Measurements from ENCODE around the gene RGS7.
"Not testable (repeated sequence)": the region's sequence is repeated elsewhere in the genome, so short reads cannot be mapped to it uniquely, and the experiment has no call there.

Gene RGS7

GRCh38 chr1:240967070-240967724 lies 389.8 kb downstream of the RGS7 start:
- DNase-seq, result no peak

DNA sequence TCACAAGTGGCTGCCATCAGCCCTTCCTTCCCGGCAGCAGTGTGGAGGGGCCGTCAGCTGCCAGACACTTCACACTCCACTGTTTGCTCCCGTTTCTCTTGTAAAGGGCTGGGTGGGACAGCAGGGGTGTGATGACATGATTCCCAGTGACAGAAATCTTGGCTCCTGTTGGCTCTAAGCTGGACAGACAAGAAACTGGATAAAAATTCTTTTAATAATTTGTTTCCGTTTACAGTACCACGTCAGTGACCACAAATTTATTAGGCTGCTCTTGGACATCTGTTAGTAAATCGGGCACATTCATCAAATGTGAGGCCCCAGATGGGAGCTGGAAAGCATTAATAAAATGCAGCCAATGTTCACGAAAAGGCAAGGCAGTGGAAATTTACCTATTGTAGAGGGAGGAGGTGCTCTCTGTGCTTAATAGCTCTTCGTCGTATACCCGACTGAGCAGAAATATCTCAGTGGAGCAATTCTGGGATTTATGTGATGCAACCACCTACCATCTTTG lies 391.4 kb downstream of the RGS7 start:
- no peak for DNase-seq

GRCh38 chr1:240962086-240962485 lies 394.9 kb downstream of the RGS7 start:
- no peak for DNase-seq

DNA sequence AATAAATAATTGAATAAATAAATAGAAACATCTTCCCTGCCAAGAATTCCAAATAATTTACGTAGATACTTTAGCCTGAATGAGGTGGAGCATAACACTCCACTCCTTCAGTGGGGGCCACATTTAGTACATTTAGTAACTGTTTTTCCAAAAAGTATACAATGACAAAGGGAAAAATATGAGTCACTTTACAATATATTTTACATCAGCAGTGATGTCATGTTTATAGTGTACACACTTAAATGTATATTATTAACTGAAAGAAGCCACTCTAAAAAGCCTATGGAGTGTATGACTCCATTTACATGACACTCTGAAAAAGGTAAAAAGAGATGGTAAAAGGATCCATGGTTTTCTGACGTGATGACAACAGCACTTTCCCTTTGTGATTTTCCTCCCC lies 400.6 kb downstream of the RGS7 start:
- DNase-seq, result no peak

- DNase-seq, result no peak
Observed at GRCh38 chr1:240956020-240956419, 401.0 kb downstream of the RGS7 start.

GRCh38 chr1:240947438-240948224 lies 409.4 kb downstream of the RGS7 start:
- no peak for DNase-seq

DNA sequence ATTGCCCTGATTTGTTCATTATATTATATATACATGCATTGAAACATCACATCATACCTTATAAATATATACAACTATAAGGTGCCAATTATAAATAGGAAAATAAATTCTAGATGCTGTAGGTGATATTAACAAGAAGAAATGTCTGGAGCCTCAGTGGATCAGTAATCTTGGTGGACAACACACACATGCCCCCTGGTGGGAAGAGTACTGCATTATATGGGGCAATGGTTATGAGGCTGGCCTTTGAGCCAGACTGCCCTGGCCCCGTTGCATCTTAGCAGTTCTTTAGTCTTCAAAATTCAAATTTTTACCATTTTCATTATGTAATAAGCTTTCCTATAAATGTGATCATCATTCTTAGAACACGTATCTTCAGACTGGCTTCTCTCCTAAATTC lies 410.1 kb downstream of the RGS7 start:
- no peak for DNase-seq

DNA sequence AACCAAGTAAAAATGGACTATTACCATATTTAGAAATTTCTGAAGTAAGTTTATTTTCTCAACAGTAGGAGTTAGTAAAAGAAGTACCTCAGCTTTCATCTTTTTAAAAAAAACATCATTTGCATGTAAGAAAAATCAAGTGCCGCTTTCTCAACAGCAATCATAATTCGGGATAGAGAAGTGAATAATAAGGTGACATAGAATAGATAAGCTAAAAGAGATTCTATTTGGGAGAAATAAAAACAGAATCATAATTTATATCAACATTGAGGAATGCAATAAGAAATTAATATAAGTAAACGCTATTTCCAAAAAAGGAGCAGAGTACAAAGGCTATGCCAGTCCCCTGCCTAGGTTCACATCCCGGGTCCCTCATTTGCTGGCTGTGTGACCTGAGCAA lies 414.1 kb downstream of the RGS7 start:
- DNase-seq, result no peak

- no peak for DNase-seq
Observed at GRCh38 chr1:240941701-240942370, 415.2 kb downstream of the RGS7 start.

GRCh38 chr1:240936911-240937668 lies 419.9 kb downstream of the RGS7 start:
- DNase-seq, result no peak

DNA sequence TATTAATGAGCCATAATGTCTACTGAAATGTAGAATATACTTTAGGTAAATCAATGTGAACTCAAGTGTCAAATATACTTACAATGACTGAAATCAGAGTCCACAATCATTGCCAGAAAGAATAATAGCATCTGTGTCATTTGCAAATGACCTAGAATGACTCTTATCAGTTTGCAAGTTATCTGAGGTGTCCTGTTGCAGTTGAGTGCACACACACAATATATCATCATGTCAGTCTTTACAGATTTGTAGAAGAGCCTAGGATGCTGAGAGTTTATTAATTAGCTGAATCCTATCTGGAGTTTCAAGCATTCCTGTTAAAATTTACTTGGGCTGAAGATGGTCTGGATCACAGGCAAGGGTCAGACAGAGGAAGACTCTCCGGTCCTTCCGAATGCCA lies 421.1 kb downstream of the RGS7 start:
- no peak for DNase-seq

- no peak for DNase-seq
Observed at GRCh38 chr1:240931031-240931430, 426.0 kb downstream of the RGS7 start.

DNA sequence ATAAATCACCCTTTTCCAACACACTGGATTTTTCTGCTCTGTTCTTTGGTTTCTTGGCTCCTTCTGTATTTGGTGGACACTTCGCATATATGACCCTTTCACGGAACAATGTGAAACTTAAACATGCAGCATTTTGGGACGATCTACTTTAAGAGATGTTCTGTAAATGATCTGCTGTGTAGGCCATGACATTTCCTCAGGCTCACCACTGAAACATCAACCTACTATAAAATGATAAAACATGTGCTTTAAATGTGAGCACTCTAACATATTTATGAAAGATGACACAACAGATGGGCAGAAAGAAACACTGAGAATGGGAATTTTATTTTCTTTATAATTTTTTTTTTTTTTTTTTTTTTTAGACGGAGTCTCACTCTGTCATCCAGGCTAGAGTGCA lies 428.7 kb downstream of the RGS7 start:
- DNase-seq, result no peak

- DNase-seq, result no peak
Observed at GRCh38 chr1:240927821-240928220, 429.2 kb downstream of the RGS7 start.

- no peak for DNase-seq
Observed at GRCh38 chr1:240925273-240925672, 431.7 kb downstream of the RGS7 start.

- no peak for DNase-seq
Observed at GRCh38 chr1:240917976-240918375, 439.0 kb downstream of the RGS7 start.

- DNase-seq, result no peak
Observed at GRCh38 chr1:240914506-240914905, 442.5 kb downstream of the RGS7 start.

GRCh38 chr1:240912821-240913220 lies 444.2 kb downstream of the RGS7 start:
- DNase-seq, result no peak

DNA sequence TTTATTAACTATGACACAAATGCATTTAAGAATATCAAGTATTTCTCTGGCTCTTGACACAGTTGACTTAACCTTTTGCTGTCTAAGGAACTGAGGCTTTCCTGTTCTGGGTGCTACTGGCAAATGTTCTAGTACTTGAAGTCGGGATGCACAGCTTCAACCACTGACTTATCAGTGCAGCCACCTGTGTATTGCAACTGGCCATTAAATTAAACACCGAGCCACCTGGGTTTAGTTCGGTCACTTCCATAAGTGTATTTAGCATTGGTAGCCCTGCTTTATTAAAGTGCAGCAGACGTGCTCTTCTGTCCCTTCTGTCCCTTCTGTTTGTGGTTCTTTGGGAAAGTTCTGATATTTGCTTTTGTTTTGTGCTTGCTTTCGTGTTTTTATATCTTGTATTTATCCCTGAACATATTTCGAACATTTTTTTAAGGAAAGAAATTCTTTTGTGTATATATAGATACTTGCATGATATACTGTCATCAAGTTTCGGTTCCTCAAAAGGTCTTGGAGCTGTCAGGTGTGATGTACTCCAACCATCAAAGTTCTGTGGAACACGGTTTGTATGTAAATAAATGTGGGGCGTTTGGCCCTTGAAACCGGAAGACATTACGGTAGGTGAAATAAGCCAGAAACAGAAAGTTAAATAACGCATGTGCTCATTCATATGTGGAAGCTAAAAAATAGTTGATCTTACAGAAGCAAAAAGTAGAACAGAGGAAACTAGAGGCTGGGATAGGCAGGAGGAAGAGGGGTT lies 447.1 kb downstream of the RGS7 start:
- no peak for DNase-seq

DNA sequence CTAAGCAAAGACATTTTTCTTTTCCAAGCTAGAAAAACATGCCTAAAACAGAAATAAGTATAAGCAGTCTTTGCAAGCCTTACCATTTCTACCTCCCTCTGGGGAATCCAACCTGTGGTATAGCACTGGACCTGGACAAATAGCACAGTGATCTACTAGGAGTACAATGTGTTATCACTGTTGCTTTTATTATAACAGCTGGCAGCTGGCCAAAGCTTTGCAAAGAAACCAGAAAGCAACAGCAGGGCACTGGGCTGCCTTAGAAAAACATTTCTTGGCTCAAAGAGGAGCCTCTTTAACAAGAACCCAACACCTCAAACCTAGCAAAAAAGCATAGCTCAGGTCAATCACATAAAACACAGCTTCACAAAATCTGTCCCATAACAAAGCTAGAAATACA lies 450.5 kb downstream of the RGS7 start:
- no peak for DNase-seq

- DNase-seq, result no peak
Observed at GRCh38 chr1:240905225-240905765, 451.7 kb downstream of the RGS7 start.

GRCh38 chr1:240895424-240895823 lies 461.6 kb downstream of the RGS7 start:
- DNase-seq, result not testable (repeated sequence)
